ENCODE measurements around the gene SOX5.

Gene SOX5

DNA sequence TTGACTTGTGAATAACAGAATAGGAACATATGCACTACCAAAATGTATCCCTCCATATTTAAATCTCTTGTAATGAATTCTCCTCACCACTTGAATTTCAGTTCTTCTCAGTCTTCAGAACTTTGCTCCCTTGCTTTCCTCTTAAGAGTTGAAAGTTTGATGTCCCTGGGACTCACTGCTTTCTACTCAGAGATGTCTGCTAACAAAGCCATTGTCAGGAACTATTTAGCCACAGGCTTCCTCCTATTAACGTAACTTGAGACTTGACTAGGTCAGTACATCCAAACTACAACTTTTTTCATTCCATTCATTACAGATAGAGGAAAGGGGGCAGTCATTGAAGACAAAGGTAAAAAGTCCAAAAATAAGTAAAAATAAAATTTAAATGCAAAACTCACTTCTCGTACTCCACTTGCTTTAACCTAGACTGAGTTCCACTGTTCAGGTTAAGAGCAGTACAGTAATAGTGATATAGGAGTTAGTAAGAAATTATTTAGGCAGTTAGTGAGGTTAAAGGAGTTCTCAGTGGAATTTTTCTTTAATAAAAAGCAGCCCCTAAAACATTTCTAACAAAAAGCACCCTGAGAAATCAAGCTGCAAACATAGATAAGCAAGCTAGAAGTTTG lies 364.2 kb downstream of the SOX5 start:
- DNase-seq: no peak

DNA sequence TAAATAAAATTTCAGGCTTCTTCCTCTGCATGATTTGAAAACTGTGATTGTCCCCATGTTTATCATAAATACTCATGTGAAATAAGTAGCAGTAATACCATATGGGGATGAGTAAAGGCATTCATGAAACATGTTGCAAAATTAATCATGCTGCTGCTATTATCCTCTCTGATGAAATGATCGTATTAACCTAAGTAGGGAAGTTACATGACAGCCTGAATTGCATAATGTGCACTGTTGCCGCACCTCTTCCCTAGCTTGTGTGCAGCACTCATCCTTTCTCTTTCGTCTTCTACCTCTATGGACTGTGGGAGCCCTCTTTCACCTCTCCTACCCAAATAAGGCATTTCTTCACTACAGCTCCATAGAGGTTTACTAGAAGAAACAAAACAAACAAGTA lies 367.6 kb downstream of the SOX5 start:
- DNase-seq: no peak

DNA sequence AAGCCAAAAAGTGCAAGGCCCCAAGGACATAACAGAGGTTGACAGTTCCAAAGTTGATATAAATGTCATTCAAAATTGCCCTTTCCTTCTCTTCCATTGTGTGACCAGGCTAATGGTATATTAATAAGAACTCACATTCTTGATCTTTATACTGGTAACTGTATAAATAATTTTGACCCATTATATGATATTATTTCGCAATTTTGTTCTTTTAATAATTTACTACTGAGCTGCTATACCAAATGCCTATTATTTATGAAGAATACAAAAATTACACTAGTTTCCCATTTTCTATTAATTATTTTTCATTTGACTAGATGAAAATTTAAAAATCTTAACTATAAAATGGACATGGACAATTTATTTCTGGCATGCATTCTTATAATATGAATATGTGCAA lies 370.2 kb downstream of the SOX5 start:
- no peak for DNase-seq

DNA sequence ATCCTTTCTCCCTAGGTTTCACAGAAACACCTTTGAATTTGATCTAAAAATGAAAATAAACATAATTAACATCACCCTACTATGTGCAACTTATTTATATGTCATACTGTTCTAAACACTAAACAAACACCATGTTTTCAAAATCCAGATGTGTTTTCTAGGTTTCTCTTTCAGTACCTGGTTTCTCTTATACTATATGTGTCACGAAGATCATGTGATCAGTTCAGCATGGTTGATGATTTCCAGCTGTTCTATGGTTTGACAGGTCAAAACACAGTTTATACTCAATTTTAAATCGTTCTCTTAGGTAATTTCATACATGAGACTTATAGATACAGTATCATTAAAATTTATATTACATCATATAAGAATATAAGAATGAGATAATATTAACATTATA lies 373.1 kb downstream of the SOX5 start:
- DNase-seq: no peak

DNA sequence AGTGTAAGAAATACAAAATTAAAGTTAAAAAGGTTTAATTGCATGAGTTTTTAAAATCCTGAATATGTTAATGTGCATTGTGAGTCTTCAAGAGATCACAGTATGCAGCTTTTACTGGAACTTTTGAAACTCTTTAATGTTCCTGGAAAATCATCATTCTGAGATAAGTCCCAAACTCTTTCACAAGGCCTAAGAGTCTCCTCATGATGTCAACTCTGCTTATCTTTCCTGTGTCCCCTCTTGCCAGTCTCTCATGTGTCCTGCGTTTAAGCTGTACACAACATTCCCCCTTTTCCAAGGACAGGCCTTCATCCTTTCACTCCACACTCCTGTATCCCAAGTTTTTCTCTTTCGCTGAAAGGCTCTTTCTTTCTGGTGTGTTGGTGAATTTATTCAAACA lies 380.1 kb downstream of the SOX5 start:
- no peak for DNase-seq

DNA sequence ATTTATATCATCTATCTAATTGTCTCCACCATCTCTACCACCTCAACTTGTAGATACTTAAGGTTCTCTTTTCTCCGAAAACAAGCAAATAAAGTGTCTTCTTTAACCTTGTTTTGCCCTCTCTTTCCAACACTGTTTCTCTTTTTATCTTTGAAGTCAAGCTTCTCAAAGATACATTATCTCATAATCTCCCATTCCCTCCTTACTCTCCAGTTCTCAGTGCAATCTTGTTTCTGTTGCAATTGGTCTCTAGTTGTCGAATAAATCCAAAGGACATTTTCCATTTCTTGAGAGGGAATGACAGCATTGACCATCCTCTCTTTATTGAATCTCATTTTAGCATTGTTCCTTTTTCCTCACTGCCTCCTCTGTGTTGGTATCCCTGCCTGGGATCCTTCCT lies 383.3 kb downstream of the SOX5 start:
- DNase-seq: no peak

DNA sequence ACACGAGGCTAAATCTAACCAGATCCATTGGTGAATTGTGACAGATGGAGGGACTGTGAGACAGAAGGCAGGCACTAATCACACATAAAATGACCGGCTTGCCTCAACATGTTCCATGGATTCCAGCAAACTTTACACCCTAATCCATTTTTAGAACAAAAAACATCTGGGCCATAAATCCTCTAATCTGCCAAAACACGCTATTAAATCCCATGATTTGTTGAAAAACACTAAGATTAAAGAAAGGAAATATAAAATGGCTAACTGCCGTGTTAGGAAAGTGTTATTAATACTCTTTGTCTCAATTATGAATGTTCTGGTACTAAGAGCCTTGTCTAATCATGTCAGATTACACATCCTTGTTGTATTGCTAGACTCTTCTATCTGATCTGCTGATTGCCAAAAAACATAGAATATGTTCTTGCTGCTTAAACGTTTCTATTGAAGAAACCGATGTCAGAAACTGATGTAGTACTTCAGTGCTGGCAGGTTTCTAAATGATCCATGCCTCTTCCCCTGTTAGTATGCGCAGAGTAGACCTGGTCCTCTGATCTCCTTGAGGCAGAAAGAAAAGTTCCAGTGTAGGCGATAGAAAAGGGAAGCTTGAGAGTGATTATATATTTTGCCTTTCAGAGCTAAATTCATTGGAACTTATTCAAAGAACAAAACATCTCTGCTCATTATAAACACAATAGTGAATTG lies 384.9 kb downstream of the SOX5 start:
- no peak for DNase-seq

DNA sequence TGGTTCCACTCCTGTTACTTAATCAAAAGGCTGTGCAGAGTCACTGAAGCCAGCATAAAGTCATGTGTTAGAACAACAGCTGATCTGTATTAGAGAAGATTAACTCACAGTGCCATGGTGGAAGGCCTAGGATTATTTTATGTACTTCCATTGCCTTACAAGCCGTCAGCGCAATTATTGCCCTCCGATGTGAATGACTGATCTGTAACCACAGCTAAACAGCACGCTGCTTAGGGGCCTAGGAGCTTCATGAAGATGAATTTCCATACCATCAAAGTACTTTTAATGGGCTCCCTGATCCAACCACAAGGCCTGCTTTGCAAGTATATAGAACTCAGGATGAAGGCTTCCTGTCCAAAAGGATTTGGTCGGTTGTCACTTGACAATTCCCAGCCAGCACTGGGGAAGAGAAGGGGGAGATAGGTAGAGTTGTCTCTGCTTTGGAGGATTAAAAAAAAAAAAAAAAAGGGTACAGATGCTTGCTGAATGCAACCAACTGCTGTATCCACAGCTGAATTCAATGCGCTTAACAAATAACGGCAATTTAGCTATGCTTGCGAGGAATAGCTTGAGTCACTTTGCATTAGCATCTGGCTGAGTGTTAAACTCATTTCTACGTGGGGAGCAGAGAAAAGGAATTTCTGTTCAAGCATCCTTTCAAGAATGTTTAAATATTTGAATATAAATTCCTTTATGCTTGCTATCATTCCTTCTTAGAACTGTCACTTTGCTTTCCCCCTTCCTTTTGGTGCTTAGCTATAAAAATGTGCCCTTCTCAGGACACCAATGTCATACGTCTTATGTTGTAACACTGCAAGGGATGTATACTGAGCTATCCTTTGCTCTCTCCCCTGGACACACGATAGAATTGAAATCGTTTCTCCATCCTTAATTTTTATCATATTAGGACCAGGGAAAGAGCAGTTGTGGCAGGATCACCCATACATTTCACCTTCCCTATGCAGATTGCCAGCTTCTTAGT lies 387.8 kb downstream of the SOX5 start:
- DNase-seq: no peak

DNA sequence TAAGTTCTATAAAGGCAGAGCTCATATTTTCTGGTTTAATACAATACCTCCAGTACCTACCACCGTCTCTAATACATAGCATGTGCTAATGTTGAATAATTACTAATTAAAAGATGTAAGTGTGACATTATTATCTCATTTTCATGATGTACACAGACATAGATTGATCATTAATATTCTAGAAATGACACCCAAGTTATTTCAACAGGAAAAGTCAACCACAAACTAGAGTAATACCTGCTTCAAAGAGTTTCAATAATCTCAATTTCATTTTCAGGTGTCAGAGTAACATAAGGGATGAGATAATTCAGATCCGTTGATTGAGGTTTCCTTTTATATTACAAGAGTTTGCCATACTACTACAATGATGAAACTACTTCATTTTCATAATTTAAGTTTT lies 388.9 kb downstream of the SOX5 start:
- no peak for DNase-seq

DNA sequence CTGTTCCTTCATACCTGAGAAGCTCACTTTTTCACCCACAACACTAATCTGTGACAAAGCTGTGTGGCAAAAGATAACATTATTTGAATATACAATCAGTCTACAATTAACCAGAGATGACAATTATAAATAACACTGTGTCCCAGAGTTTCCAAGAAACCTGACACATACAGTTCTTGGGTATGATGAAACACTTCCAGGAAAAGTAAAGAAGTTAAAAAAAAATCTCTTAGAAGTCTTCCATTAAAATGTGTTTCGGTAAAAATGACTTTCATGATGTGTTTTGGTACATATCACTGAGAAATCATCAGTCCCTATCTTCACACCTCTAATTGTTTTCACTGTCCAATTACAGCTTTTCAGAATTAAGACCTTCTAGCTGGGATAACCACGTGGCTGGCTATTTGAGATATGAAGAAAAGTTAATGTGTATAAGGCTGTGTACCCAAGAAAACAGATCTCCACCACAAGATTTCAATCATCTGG lies 390.2 kb downstream of the SOX5 start:
- DNase-seq: no peak

DNA sequence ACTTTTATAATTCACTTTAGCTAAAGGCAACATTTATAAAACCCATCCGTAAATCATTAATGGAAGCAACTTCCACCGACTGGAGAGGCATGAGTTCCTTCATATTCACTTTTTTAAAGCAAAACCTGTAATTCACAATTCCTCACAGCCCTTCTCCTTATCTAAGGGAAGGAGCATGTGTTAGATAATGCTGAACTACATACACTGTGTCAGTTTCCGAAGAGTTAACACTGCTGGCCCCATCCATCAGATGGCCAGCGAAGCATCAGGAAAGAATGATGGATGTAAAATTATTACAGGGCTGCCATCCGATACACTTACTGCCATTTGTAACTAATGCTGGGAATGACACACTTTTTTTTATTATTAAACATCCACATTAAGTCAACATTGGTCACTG lies 392.8 kb downstream of the SOX5 start:
- no peak for DNase-seq

DNA sequence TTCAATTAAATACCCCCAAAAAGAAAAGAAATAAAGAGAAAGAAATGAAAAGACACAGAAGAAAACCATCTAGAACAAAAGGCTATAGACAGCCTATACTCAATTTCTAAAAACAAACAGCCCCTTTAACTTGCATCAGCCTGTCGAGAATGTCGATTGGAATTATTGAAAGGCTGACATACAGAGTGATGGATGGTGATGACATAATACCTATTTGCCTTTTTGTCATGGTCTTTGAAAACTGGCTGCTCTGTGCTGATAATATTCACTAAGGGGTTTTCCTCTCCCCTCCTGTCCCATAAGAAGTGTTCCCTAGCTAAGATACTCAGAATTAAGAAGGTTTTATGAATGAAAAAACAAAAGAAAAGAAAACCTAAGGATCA lies 393.7 kb downstream of the SOX5 start:
- no peak for DNase-seq

DNA sequence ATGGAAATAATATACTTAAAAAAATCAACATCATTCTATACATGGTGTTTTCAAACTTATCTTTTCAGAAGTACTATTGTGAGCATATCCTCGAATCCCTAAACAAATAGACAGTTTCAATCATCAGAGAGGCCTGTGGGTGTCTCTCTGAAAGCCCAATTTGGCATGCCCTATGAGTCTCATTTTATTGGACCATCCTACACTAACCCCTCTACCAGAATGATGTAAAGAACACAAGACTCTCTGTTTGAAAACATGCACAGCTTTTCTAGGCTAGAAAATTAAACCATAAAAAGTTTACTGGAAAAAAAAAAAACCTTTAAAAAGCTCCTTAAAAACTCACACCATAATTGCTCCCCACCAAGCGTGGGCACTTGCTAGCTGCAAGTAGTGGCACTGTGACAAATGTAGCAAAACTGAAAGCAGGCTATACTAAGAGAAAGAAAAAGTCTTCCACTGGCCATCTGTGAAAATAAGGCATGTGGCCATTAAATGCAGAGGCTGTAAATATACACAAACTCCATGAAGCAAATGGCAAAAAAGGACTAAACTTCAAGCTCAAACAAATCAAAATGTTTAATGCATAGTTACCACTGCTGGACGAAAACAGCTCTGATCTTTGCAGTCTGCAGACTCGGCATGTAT lies 394.2 kb downstream of the SOX5 start:
- no peak for DNase-seq

DNA sequence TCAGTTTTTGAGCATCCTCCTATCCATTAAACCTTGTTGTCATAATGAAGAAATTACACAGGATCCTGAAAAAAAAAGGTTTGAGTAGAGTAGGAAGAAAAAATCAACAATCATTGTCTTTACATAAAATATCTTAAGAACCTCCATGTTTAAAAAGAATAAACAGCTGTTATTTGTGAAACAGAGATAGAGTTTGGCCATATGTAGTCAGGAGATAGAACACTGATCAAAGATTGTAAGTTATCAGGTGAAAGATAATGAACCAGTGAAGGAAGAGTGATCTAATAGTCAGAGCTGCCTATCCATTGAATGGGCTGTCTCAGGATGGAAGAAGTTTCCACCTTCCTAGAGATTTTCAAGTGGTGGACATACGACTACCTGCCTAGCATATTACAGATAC lies 397.1 kb downstream of the SOX5 start:
- DNase-seq: no peak

DNA sequence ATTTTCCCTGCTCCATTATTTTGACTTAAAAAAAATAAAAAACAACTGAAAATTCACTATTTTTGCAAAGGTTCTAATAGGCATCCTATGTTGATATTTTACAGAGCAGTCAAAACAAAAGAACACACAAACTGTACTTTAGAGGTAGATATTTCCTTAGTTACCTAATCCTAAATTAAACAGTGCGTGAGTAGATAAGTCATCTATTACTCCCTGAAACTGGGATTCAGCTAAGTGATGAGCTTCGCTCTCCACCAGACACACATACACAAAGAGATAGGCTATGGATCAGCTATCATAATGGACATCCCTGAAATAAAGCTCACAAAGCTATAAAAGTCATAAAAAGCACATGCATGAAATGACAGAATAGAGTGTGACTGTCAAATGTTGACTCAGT lies 398.7 kb downstream of the SOX5 start:
- no peak for DNase-seq

DNA sequence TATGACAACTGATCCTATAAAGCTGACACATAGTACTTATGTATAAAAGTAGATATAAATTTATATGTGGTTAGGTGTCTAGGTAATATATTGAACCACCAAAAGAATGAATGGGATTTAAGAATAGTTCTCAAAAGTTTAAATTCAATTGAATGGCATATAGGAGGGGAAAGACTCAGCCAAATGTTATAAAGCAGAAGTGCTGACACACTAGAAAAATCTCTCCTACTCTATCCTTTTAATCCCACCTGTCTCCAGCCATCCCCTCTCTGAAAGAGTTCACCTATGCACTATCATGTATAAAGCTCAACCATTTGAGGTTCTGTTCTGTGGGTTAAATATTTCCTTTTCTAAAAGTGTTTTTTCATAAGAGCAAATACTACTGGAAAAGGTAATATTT lies 400.7 kb downstream of the SOX5 start:
- no peak for DNase-seq

DNA sequence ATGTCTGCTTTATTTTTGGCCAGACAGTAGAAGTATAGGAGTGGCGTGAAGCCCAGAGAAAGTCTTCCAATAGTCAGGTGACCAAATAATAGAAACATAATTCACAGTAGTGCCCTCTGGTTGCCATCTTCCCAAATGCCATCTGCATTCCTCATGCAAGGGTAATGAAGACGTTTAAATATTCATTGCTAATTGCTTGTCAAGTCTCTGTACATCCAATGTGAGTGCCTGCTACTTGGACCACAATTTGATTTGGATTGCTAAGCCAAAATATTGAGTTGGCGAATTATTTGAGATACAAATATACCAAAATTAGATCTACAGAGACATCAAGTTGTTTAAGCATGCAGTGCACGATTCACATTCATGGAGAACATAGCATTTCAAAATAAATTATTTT lies 402.7 kb downstream of the SOX5 start:
- DNase-seq: no peak

DNA sequence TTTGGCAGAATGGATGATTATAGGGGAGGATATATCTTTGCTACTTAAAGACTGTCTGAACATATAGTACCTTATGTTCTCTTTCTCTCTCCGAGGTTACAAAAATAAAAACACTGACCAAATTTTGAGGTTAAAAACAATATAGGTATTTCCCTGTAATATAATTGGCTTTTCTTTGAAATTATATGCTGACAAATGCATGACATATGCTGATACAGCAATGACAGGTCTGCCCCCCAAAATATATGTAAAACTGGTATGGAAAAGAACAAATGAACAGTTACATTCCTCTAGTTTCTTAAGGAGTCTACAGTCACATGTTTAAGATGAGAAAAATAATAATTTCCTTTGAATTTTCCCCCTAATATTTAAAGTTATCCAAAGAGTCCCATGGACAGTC lies 405.7 kb downstream of the SOX5 start:
- DNase-seq: no peak

DNA sequence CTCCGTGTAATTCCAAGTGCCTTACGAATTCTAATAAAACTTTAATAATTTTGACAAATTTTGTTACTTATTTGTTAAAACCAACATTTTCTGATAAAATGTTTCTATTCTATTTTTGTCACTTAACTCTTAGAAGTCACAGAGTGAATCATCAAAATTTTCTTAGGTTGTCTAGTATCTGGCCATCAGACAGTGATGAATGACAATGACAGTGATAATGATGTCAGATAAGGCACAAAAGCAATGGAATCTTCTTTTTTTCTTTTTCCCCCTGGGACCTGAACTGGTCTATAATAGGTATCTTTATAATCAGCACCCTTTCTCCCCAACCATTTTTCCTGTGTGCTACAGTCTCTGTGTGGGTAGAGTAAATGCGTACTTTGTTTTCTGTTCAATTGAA lies 407.3 kb downstream of the SOX5 start:
- no peak for DNase-seq

DNA sequence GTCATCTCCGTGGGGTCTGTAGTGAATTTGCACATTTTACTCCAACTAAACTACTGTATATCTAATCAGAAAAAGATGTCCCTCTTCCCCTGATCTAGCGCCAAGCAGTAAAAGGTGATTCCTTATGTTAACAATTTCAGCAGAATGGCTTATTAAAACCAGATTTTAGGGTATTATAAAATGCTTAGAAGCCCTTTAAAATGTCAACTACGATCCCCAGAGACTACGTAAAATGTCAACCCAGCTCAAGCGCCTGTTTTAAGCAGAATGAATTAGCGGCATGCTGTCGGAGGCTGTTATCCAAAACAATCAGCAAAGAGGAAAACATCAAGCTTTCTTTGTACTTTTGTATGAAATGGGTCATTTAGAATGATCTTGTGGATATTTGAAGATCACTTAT lies 408.9 kb downstream of the SOX5 start:
- DNase-seq: no peak

DNA sequence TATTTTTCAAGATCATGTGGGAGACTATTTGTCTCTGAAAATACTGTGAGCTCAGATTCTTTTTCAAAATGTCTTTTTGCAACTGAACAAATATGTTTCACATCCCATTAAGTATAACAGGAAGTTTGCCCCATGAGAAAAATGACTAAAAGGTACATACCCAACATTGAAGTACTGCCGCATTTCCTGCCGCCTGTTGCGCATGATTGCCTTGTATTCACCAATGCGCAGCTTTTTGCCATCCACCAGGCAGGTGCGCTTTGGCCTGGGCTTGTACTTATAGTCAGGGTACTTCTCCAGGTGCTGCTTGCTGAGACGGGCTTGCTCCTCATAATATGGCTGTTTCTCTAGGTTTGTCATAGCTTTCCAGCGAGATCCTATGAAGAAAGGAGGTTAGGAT lies 413.2 kb downstream of the SOX5 start:
- DNase-seq: peak; percentile 80

DNA sequence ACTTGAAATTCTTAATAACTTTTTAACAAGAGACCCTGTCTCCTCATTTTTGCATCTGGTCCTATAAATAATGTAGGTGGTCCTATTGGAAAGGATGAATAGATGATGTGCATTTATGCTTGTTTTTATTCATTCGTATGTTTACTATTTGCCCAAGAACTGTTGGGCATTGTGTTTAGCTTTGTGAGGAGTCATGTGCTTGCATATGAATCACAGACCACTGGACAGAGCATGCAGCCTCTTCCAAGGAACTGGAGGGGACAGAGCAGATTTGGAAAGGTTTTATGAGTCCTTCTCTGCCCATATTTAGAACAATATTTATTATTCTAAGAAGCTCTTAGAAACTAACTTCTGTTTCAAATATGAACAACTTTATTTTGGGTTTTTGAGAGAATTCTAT lies 414.0 kb downstream of the SOX5 start:
- DNase-seq: no peak

DNA sequence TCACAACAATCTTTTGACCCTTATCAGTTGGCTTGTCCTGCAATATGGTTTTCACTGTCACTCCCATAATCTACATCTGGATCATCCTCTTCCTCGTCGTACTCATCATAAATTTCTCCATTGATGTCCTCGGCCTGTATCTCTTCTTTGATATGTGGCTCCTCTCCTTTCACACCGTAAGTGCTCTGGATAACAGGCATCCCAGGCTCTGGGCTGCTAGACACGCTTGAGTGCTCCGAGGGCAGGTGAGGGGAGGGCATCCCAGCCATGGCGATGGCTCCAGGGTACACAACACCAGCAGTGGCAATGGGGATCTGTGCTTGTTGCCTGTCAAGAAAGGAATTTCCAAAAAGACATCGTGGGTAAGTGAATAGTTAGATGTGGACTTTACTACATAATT lies 415.3 kb downstream of the SOX5 start:
- DNase-seq: no peak
